G401 (cell line): ENCODE data around the gene ERVMER34-1. TPM values are rescaled to one million over a fixed set of nuclear protein-coding genes. Genes with fewer than 3 reads are reported as not detected.

Experiments used
- total RNA-seq: library from RNA; depleted of rRNA; stranded (reverse); fragments of >200 nt; shearing (Covaris generic); gene quantifications from 2 replicates; pipeline ENCODE4 v1.2.3, GENCODE V29; 2014; rRNA removed

Gene ERVMER34-1
- total RNA-seq, 1 experiment from 2014 or later, result not detected

Other genes starting within 250 kb of the ERVMER34-1 start
- gene USP46, start 92.1 kb downstream of the ERVMER34-1 start, total RNA-seq, result 11.5 and 13.0 TPM in 2 replicates
- 0.12 TPM in 1 of 2 replicates, not detected in the other for gene RASL11B, start 110.9 kb upstream of the ERVMER34-1 start, total RNA-seq